GM12875 (cell line): ENCODE measurements around the gene ASB3.

Source experiments
- H3K4me3 ChIP-seq: one replicate; pipeline ENCODE4 v1.5.1; 2011; ENCODE audit warnings: low read depth, low read length, control low read depth
- CTCF ChIP-seq: IDR thresholded peaks from 2 replicates; pipeline ENCODE4 v1.5.1; 2011; ENCODE audit warnings: low read depth, mild to moderate bottlenecking, control low read depth, inconsistent platforms, low read length, moderate library complexity, borderline replicate concordance; ENCODE audit not compliant: insufficient read depth

ASB3 gene

GRCh38 chr2:53755121-53755520, 31.6 kb downstream of the ASB3 start:
- no peak for TF ChIP-seq CTCF
- H3K4me3 ChIP-seq, result no peak overlapping the region

GRCh38 chr2:53753041-53753440, 33.7 kb downstream of the ASB3 start:
- no peak overlapping the region for H3K4me3 ChIP-seq
- TF ChIP-seq CTCF, result no peak

- no peak for TF ChIP-seq CTCF
- no peak overlapping the region for H3K4me3 ChIP-seq
These were observed 34.4 kb downstream of the ASB3 start for GRCh38 chr2:53752385-53752784.

GRCh38 chr2:53751728-53752127, 35.0 kb downstream of the ASB3 start:
- TF ChIP-seq CTCF, result no peak
- H3K4me3 ChIP-seq, result no peak overlapping the region

- TF ChIP-seq CTCF, result no peak
- no peak overlapping the region for H3K4me3 ChIP-seq
These were observed 36.5 kb downstream of the ASB3 start for GRCh38 chr2:53750041-53750768.

GRCh38 chr2:53744395-53745065, 42.2 kb downstream of the ASB3 start:
- TF ChIP-seq CTCF, result no peak
- no peak overlapping the region for H3K4me3 ChIP-seq

- H3K4me3 ChIP-seq, result no peak overlapping the region
- no peak for TF ChIP-seq CTCF
These were observed 46.6 kb downstream of the ASB3 start for GRCh38 chr2:53740170-53740569.
